Astrocyte (in vitro differentiated cells and primary cell): Measurements from ENCODE around the gene PSMD5. TPM values are rescaled to one million over a fixed set of nuclear protein-coding genes. Genes with fewer than 3 reads are reported as not detected.
A peak's percentile ranks its signal among the peaks of the same experiment; 100 is the strongest.

Source experiments
- DNase-seq: peaks from one replicate; pipeline ENCODE4 v3.0.0-alpha.2; 2010; ENCODE audit warnings: low read depth
- FAIRE-seq: peaks from 2 replicates; lab custom pipeline; 2011; peaks lifted over from hg19 to GRCh38; lab: Jason Lieb, UNC
- H2AFZ ChIP-seq: 2 replicates; pipeline ENCODE4 v1.6.0; 2012; ENCODE audit warnings: low read depth, low read length, inconsistent platforms
- H3K27ac ChIP-seq: 2 replicates; pipeline ENCODE4 v1.5.1; 2011; ENCODE audit warnings: low read depth, low read length, inconsistent platforms
- H3K27me3 ChIP-seq: 2 replicates; pipeline ENCODE4 v1.6.0; 2011; ENCODE audit warnings: low read length, inconsistent platforms; ENCODE audit not compliant: insufficient read depth
- H3K36me3 ChIP-seq: 2 replicates; pipeline ENCODE4 v1.5.1; 2011; ENCODE audit warnings: low read length, inconsistent platforms; ENCODE audit not compliant: insufficient read depth
- H3K4me1 ChIP-seq: 2 replicates; pipeline ENCODE4 v1.5.1; 2011; ENCODE audit warnings: low read length, inconsistent platforms; ENCODE audit not compliant: insufficient read depth
- H3K4me2 ChIP-seq: 2 replicates; pipeline ENCODE4 v1.6.0; 2012; ENCODE audit warnings: low read length, inconsistent platforms
- H3K4me3 ChIP-seq: 2 replicates; pipeline ENCODE4 v1.5.1; 2011; ENCODE audit warnings: low read depth, mild to moderate bottlenecking, low read length, inconsistent platforms; ENCODE audit not compliant: insufficient read depth
- H3K79me2 ChIP-seq: 2 replicates; pipeline ENCODE4 v1.6.0; 2012; ENCODE audit warnings: mild to moderate bottlenecking, low read length, inconsistent platforms; ENCODE audit not compliant: insufficient read depth
- H3K9ac ChIP-seq: 2 replicates; pipeline ENCODE4 v1.6.0; 2012; ENCODE audit warnings: mild to moderate bottlenecking, low read length, inconsistent platforms
- H3K9me3 ChIP-seq: 2 replicates; pipeline ENCODE4 v1.5.1; 2012; ENCODE audit warnings: low read depth, mild to moderate bottlenecking, low read length, inconsistent platforms; ENCODE audit not compliant: insufficient read depth
- H4K20me1 ChIP-seq: 2 replicates; pipeline ENCODE4 v1.6.0; 2012; ENCODE audit warnings: low read length, inconsistent platforms; ENCODE audit not compliant: insufficient read depth
- H3K27ac Mint-ChIP-seq: one replicate; pipeline ENCODE4 v1.8.0; 2021; ENCODE audit warnings: mild to moderate bottlenecking, mixed read lengths; ENCODE audit not compliant: unreplicated experiment
- H3K27me3 Mint-ChIP-seq: one replicate; pipeline ENCODE4 v1.8.0; 2021; ENCODE audit warnings: low read depth, mixed read lengths; ENCODE audit not compliant: unreplicated experiment
- H3K36me3 Mint-ChIP-seq: one replicate; pipeline ENCODE4 v1.8.0; 2021; ENCODE audit warnings: low read depth, mixed read lengths; ENCODE audit not compliant: unreplicated experiment
- H3K4me1 Mint-ChIP-seq: one replicate; pipeline ENCODE4 v1.8.0; 2021; ENCODE audit warnings: low read depth, mixed read lengths; ENCODE audit not compliant: unreplicated experiment
- H3K4me3 Mint-ChIP-seq: one replicate; pipeline ENCODE4 v1.8.0; 2021; ENCODE audit warnings: mild to moderate bottlenecking, moderate library complexity, mixed read lengths; ENCODE audit not compliant: unreplicated experiment
- H3K9me3 Mint-ChIP-seq: one replicate; pipeline ENCODE4 v1.8.0; 2021; ENCODE audit warnings: mild to moderate bottlenecking, mixed read lengths; ENCODE audit not compliant: unreplicated experiment
- EZH2 ChIP-seq: IDR thresholded peaks from 2 replicates; pipeline ENCODE4 v1.6.1; 2012; ENCODE audit warnings: mild to moderate bottlenecking, low read length, inconsistent platforms; ENCODE audit not compliant: insufficient read depth
- total RNA-seq: library from RNA; stranded (reverse); gene quantifications from 2 replicates; pipeline ENCODE4 v1.2.1, GENCODE V29; 2021
- TF ChIP-seq, protein P1 (sequence below): IDR thresholded peaks from 2 replicates; pipeline ENCODE4 v1.5.1; 2011; ENCODE audit warnings: low read depth, mild to moderate bottlenecking, inconsistent platforms, low read length, moderate library complexity; ENCODE audit not compliant: insufficient read depth

The PSMD5 gene
- total RNA-seq, 1 donor from 2014 or later: 66.2 TPM

GRCh38 chr9:120878188-120879130 is 35.7 kb upstream of the PSMD5 start:
- peaks cover 21% of the 10 kb centered on the region for H3K79me2 ChIP-seq
- no peak overlapping the region for H2AFZ ChIP-seq
- DNase-seq (no peak), FAIRE-seq (no peak)
- H3K36me3 ChIP-seq: no peaks in the 10 kb centered on the region
- peaks cover 6% of the 10 kb centered on the region for H3K27me3 ChIP-seq
- H3K4me3 ChIP-seq: no peak overlapping the region
- H4K20me1 ChIP-seq: no peaks in the 10 kb centered on the region
- H3K4me1 Mint-ChIP-seq: peaks cover 7% of the 10 kb centered on the region
- H3K4me1 ChIP-seq: peaks cover 26% of the 10 kb centered on the region
- peaks cover 4% of the 10 kb centered on the region for H3K36me3 Mint-ChIP-seq
- peak overlapping the region; percentile 88 for H3K4me3 Mint-ChIP-seq
- H3K9ac ChIP-seq: no peak overlapping the region
- peaks cover 1% of the 10 kb centered on the region for H3K9me3 Mint-ChIP-seq
- H3K27ac Mint-ChIP-seq: no peak overlapping the region
- H3K4me2 ChIP-seq: peak overlapping the region; percentile 84
- no peak for TF ChIP-seq EZH2
- TF ChIP-seq, protein P1, sequence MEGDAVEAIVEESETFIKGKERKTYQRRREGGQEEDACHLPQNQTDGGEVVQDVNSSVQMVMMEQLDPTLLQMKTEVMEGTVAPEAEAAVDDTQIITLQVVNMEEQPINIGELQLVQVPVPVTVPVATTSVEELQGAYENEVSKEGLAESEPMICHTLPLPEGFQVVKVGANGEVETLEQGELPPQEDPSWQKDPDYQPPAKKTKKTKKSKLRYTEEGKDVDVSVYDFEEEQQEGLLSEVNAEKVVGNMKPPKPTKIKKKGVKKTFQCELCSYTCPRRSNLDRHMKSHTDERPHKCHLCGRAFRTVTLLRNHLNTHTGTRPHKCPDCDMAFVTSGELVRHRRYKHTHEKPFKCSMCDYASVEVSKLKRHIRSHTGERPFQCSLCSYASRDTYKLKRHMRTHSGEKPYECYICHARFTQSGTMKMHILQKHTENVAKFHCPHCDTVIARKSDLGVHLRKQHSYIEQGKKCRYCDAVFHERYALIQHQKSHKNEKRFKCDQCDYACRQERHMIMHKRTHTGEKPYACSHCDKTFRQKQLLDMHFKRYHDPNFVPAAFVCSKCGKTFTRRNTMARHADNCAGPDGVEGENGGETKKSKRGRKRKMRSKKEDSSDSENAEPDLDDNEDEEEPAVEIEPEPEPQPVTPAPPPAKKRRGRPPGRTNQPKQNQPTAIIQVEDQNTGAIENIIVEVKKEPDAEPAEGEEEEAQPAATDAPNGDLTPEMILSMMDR: no peak
- H3K9me3 ChIP-seq: no peaks in the 10 kb centered on the region
- no peak overlapping the region for H3K27ac ChIP-seq
- peaks cover 4% of the 10 kb centered on the region for H3K27me3 Mint-ChIP-seq

GRCh38 chr9:120877276-120878034 is 34.7 kb upstream of the PSMD5 start:
- Mint-ChIP-seq H3K4me1 (peaks cover 11% of the 10 kb centered on the region), H3K4me3 (peak overlapping the region; percentile 88), H3K27me3 (peaks cover 4% of the 10 kb centered on the region), H3K9me3 (peaks cover 1% of the 10 kb centered on the region), H3K36me3 (peaks cover 4% of the 10 kb centered on the region), H3K27ac (no peak overlapping the region)
- TF ChIP-seq, protein P1: no peak
- TF ChIP-seq EZH2: no peak
- Histone ChIP-seq H2AFZ (peak overlapping the region; percentile 79), H3K27ac (peak overlapping the region; percentile 20), H3K4me3 (peak overlapping the region; percentile 64), H3K9ac (peak overlapping the region; percentile 70), H4K20me1 (no peaks in the 10 kb centered on the region), H3K4me2 (peak overlapping the region; percentile 84), H3K4me1 (peaks cover 27% of the 10 kb centered on the region), H3K79me2 (peaks cover 21% of the 10 kb centered on the region), H3K36me3 (peaks cover 6% of the 10 kb centered on the region), H3K27me3 (no peaks in the 10 kb centered on the region), H3K9me3 (no peaks in the 10 kb centered on the region)
- FAIRE-seq: no peak
- DNase-seq: peak; percentile 33
